PC-3 (cell line): Measurements from ENCODE around the gene NPEPL1. TPM values are rescaled to one million over a fixed set of nuclear protein-coding genes. Genes with fewer than 3 reads are reported as not detected.

Experiments
- ATAC-seq: fragments of 200-7000 bp; cut with Tn5 transposase; 2 replicates; pipeline ENCODE4 v1.9.1; 2020; ENCODE audit warnings: mild to moderate bottlenecking, moderate library complexity
- BruUV-seq: library from RNA; stranded (reverse); fragments of 400-500 nt; replicated peaks from 2 replicates; lab custom pipeline; 2021; lab: Mats Ljungman, UMichigan
- CTCF ChIA-PET: fragments of 300-600 bp; sonication (Branson Sonifier 250); formaldehyde crosslinking; loops from one replicate; lab custom pipeline; 2022; ENCODE audit warnings: antibody characterized with exemption; lab: Charles Lee
- POLR2A ChIA-PET: fragments of 300-600 bp; sonication (Branson Sonifier 250); formaldehyde crosslinking; loops from one replicate; lab custom pipeline; 2022; ENCODE audit warnings: antibody characterized with exemption; ENCODE audit not compliant: unreplicated experiment; lab: Charles Lee
- DNase-seq: peaks from one replicate; pipeline ENCODE4 v3.0.0-alpha.2; 2015
- H2AFZ ChIP-seq: fragments of 300-600 bp; sonication (generic); 2 replicates; pipeline ENCODE4 v1.6.0; 2016; ENCODE audit warnings: antibody characterized with exemption, low read length
- H3F3A ChIP-seq: fragments of 300-600 bp; sonication (generic); one replicate; pipeline ENCODE4 v1.6.0; 2017; ENCODE audit warnings: antibody characterized with exemption, low read length, control low read depth, mild to moderate bottlenecking; ENCODE audit not compliant: unreplicated experiment
- H3K27ac ChIP-seq: fragments of 300-600 bp; sonication (generic); 2 replicates; pipeline ENCODE4 v1.5.1; 2016; ENCODE audit warnings: mild to moderate bottlenecking, low read length
- H3K27me3 ChIP-seq: fragments of 300-600 bp; sonication (generic); 2 replicates; pipeline ENCODE4 v1.6.1; 2016; ENCODE audit warnings: low read length, mixed read lengths
- H3K36me3 ChIP-seq: fragments of 300-600 bp; sonication (generic); 2 replicates; pipeline ENCODE4 v1.6.1; 2016; ENCODE audit warnings: low read depth, mixed run types, low read length, mixed read lengths
- H3K4me1 ChIP-seq: fragments of 300-600 bp; sonication (generic); 2 replicates; pipeline ENCODE4 v1.5.1; 2016; ENCODE audit warnings: low read length; ENCODE audit not compliant: insufficient read depth
- H3K4me2 ChIP-seq: fragments of 300-600 bp; sonication (generic); 2 replicates; pipeline ENCODE4 v1.6.0; 2016; ENCODE audit warnings: low read length
- H3K4me3 ChIP-seq: fragments of 300-600 bp; sonication (generic); 2 replicates; pipeline ENCODE4 v1.5.1; 2016; ENCODE audit warnings: mild to moderate bottlenecking, low read length, mixed read lengths
- H3K79me2 ChIP-seq: fragments of 300-600 bp; sonication (generic); 2 replicates; pipeline ENCODE4 v1.6.1; 2017; ENCODE audit warnings: low read length, mixed read lengths
- H3K9ac ChIP-seq: fragments of 300-600 bp; sonication (generic); 2 replicates; pipeline ENCODE4 v1.6.0; 2016; ENCODE audit warnings: mild to moderate bottlenecking, low read length
- H3K9me2 ChIP-seq: fragments of 300-600 bp; sonication (generic); replicated peaks from 2 replicates; pipeline ENCODE4 v1.6.1; 2016; ENCODE audit warnings: mixed run types, low read length, mixed read lengths
- H3K9me3 ChIP-seq: fragments of 300-600 bp; sonication (generic); 2 replicates; pipeline ENCODE4 v1.6.1; 2016; ENCODE audit warnings: low read length, mixed read lengths
- H4K20me1 ChIP-seq: fragments of 300-600 bp; sonication (generic); 2 replicates; pipeline ENCODE4 v1.6.1; 2016; ENCODE audit warnings: low read length, mixed read lengths
- CTCF ChIP-seq: fragments of 300-600 bp; sonication (generic); conservative IDR thresholded peaks from 2 replicates; pipeline ENCODE4 v1.5.1; 2017; ENCODE audit warnings: antibody characterized with exemption, low read depth, mild to moderate bottlenecking, low read length
- EZH2 ChIP-seq: fragments of 300-600 bp; sonication (generic); IDR thresholded peaks from one replicate; pipeline ENCODE4 v1.6.1; 2017; ENCODE audit warnings: antibody characterized with exemption, mild to moderate bottlenecking, low read length; ENCODE audit not compliant: unreplicated experiment
- EZH2phosphoT487 ChIP-seq: fragments of 300-600 bp; sonication (generic); IDR thresholded peaks from 2 replicates; pipeline ENCODE4 v1.6.1; 2018; ENCODE audit warnings: mild to moderate bottlenecking, antibody characterized with exemption, low read length, borderline replicate concordance
- intact Hi-C: fragments of 100-400 bp; cut with micrococcal nuclease; formaldehyde crosslinking; loops from 2 replicates; pipeline ENCODE4 v1.9.0; 2023
- total RNA-seq: library from RNA; depleted of rRNA; stranded (reverse); fragments of >200 nt; gene quantifications from 2 replicates; pipeline ENCODE4 v1.2.3, GENCODE V29; 2014

Gene NPEPL1
- total RNA-seq, 1 experiment from 2014 or later: 49.7 TPM

DNA sequence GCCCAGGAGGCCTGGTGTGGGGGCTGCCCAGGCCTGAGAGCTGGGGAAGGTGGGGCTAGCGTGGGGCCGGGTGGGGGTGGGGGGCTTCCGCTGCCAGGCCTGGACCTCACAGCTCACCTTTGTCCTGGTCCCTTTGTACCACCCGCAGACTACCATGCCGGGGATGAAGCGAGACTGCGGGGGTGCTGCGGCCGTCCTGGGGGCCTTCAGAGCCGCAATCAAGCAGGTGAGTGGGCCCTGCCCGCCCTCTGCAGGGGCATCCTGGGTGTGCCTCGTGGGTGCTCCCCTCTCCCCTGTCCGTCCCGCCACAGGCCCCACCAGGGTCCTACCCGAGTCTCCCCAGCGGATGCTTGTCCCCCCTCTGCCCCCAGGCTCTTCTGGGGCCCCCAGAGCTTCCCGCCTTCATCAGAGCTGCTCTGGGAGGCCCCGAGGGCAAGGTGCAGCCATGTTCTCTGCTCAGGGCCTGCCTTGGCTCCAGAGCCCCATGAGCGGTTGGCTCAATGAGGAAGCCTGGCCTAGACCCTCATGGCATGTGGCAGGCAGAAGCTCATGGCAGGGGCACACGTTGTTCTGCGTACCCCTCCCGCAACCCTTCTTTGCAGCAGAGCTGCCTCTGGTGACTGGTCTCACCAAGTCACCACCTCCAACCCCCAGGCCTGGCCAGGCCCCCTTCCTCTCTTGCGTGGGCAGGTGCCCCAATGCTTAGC lies 14.5 kb downstream of the NPEPL1 start:
- Histone ChIP-seq H3K27ac (no peak overlapping the region), H2AFZ (no peak overlapping the region), H4K20me1 (no peaks in the 10 kb centered on the region), H3K79me2 (no peaks in the 10 kb centered on the region), H3K27me3 (no peaks in the 10 kb centered on the region), H3K36me3 (peaks cover 26% of the 10 kb centered on the region), H3F3A (no peaks in the 10 kb centered on the region), H3K9me2 (no peaks in the 10 kb centered on the region), H3K4me1 (no peaks in the 10 kb centered on the region), H3K9me3 (no peaks in the 10 kb centered on the region), H3K4me2 (no peak overlapping the region), H3K4me3 (no peak overlapping the region), H3K9ac (no peak overlapping the region)
- ATAC-seq (no peak), DNase-seq (no peak)
- ChIA-PET POLR2A (no interaction called here), CTCF (no interaction called here)
- intact Hi-C loops: no loop called here
- TF ChIP-seq EZH2phosphoT487: no peak
- no peak for TF ChIP-seq EZH2
- no peak for TF ChIP-seq CTCF
- no TSS peak for BruUV-seq

DNA sequence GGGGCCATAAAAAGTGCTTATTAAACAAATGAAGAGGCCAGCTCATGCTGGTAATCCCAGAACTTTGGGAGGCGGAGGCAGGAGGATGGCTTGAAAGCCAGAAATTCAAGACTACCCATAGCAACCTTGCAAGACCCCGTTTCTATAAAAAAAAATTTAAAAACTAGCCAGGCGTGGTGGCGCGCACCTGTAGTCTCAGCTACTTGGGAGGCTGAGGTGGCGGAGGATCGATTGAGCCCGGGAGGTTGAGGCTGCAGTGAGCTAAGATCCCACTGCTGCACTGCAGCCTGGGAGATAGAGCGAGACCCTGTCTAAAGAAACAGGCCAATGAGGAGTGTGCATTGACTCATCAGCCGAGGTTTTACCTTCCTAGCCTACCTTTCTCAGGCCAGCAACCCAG lies 15.2 kb downstream of the NPEPL1 start:
- Histone ChIP-seq H3F3A (no peaks in the 10 kb centered on the region), H3K79me2 (no peaks in the 10 kb centered on the region), H3K4me1 (no peaks in the 10 kb centered on the region), H3K9me2 (no peaks in the 10 kb centered on the region), H3K27me3 (no peaks in the 10 kb centered on the region), H3K4me2 (no peak overlapping the region), H2AFZ (no peak overlapping the region), H4K20me1 (no peaks in the 10 kb centered on the region), H3K4me3 (no peak overlapping the region), H3K27ac (no peak overlapping the region), H3K9ac (no peak overlapping the region), H3K36me3 (peaks cover 22% of the 10 kb centered on the region; the same call in 1 of the 2 replicates), H3K9me3 (no peaks in the 10 kb centered on the region)
- ChIA-PET CTCF (no interaction called here), POLR2A (no interaction called here)
- no peak for TF ChIP-seq CTCF
- TF ChIP-seq EZH2phosphoT487: no peak
- no peak for TF ChIP-seq EZH2
- intact Hi-C loops: no loop called here
- ATAC-seq (no peak), DNase-seq (no peak)
- BruUV-seq: no TSS peak

DNA sequence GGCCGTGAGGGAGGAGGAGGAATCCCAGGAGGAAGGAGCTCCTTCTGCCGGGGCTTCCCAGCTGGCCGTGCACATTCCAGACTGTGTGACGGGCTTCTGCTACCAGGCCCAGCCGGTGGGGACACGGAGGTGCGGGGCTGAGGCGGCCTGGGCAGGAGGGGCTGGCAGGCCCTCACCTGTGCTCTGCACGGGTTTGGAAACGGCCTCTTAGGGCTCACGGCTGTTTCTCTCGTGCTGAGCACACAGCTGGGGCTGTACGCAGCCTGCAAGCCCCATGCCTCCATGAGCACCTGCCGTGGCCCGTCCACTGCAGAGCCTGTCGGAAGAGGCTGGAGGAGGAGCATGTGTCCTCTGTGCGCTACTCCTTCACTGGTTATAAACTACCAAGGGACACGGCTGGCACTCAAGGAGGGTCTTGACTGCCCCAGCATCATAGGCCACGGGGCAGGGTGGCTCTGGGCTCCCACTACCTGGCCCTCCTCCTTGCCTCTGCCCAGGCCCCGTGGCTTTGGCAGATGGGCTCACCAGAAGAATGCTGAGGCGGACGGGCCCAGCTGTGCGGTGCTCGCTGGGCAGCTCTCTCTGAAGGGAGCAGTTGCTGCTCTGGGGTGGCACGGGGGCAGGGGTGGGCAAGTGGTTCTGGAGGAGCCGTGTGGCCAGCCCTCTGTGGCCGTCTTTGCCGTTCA lies 15.8 kb downstream of the NPEPL1 start:
- no TSS peak for BruUV-seq
- Histone ChIP-seq H3K4me1 (no peaks in the 10 kb centered on the region), H3K27me3 (no peaks in the 10 kb centered on the region), H4K20me1 (no peaks in the 10 kb centered on the region), H2AFZ (no peak overlapping the region), H3K27ac (no peak overlapping the region), H3K4me2 (no peak overlapping the region), H3K9me2 (no peaks in the 10 kb centered on the region), H3K79me2 (no peaks in the 10 kb centered on the region), H3K9me3 (no peaks in the 10 kb centered on the region), H3K36me3 (peaks cover 16% of the 10 kb centered on the region; the same call in 1 of the 2 replicates), H3F3A (no peaks in the 10 kb centered on the region), H3K9ac (no peak overlapping the region), H3K4me3 (no peak overlapping the region)
- CTCF ChIA-PET: no interaction called here
- TF ChIP-seq CTCF: no peak
- no peak for TF ChIP-seq EZH2
- TF ChIP-seq EZH2phosphoT487: no peak
- POLR2A ChIA-PET: no interaction called here
- DNase-seq (no peak), ATAC-seq (no peak)
- intact Hi-C loops: no loop called here
